Endothelial cell of umbilical vein (primary cell): ENCODE results near the gene MEF2A.

Experiments used
- POLR2A ChIP-seq: IDR thresholded peaks from 2 replicates; pipeline ENCODE4 v1.6.1; 2012; ENCODE audit warnings: low read depth, mild to moderate bottlenecking, control low read depth, low read length
- TF ChIP-seq, protein P1 (sequence below), 2 donors: IDR thresholded peaks; 1 replicate in 1 of 2; 2 replicates in 1 of 2; pipeline ENCODE4 v1.5.1; 2011; ENCODE audit warnings: low read length in 2 of 2, mild to moderate bottlenecking in 2 of 2, moderate library complexity in 2 of 2, control low read depth in 1 of 2, inconsistent platforms in 1 of 2, low read depth in 1 of 2; ENCODE audit not compliant: insufficient read depth in 1 of 2; ENCODE audit errors: extremely low read depth in 1 of 2

DNA sequence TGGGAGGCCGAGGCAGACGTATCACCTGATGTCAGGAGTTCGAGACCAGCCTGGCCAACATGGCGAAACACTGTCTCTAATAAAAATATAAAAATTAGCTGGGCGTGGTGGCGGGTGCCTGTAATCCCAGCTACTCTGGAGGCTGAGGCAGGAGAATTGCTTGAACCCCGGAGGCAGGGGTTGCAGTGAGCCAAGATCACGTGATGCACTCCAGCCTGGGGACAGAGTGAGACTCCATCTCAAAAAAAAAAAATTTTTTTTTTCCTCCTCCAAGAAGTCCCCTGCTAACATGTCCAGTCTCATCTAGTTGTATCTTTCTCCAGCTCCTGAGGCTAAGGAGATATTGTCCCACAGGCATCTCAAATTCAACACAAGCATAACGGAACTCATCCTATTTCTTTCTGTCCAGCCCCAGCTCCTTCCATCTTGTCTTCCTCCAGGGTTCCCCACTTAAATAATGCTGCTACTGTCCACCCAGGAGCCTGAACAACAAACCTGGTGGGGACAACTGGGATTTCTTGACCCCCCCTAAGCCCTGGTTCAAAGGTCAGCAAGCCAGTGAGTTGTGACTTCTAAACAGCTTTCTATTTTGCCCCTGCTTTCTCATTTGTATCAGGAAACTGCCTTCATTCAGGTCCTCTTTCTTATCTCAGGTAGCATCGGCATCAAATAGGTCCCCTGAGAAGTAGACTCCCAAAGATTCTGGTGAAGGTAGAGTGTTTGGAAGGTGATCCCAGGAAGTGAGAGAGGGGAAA is 4.1 kb upstream of the MEF2A start:
- TF ChIP-seq, protein P1, sequence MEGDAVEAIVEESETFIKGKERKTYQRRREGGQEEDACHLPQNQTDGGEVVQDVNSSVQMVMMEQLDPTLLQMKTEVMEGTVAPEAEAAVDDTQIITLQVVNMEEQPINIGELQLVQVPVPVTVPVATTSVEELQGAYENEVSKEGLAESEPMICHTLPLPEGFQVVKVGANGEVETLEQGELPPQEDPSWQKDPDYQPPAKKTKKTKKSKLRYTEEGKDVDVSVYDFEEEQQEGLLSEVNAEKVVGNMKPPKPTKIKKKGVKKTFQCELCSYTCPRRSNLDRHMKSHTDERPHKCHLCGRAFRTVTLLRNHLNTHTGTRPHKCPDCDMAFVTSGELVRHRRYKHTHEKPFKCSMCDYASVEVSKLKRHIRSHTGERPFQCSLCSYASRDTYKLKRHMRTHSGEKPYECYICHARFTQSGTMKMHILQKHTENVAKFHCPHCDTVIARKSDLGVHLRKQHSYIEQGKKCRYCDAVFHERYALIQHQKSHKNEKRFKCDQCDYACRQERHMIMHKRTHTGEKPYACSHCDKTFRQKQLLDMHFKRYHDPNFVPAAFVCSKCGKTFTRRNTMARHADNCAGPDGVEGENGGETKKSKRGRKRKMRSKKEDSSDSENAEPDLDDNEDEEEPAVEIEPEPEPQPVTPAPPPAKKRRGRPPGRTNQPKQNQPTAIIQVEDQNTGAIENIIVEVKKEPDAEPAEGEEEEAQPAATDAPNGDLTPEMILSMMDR (IDR thresholded peaks at IDR 0.05; ENCODE audit: extremely low read depth in 1 of 2, insufficient read depth in 1 of 2, low read depth in 1 of 2, low read length in 2 of 2), result no peak
- TF ChIP-seq POLR2A, result no peak
